ENCODE data around the gene BROX. TPM values are rescaled to one million over a fixed set of nuclear protein-coding genes. Genes with fewer than 3 reads are reported as not detected.

BROX gene
- total RNA-seq, 2 donors from 2014 or later: 39.8 to 41.8 TPM

- H3K36me3 ChIP-seq: no peaks in the 10 kb centered on the region
- DNase-seq (ENCODE audit: low spot score): no peak
Measured at GRCh38 chr1:222749927-222750326, 37.6 kb downstream of the BROX start.

DNA sequence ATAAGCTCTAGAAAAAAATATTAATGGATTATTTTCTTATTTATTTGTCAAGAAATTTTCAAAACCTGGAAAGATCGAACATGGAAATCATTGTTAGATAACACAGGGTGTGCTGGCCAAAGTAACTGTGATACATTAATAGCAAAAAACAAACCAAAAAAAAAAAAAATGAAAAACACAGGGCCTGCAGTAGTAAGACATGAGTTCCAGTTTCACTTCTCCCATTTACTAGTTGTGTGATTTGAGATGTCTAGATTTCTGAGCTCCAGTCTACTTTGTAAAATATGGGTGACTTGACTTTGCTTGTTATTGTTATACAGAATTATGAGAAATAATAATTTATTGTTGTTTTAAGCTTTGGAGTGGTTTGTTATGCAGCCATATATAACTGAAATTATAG lies 38.3 kb downstream of the BROX start:
- no peak overlapping the region for H3K4me3 ChIP-seq
- no peak overlapping the region for H3K27ac ChIP-seq
- no peak for DNase-seq (ENCODE audit: low spot score)
- intact Hi-C loops (cut with DNase I): no loop called here
- 100% methylated on average over 1 of the region's 1 CpG for WGBS
- no peaks in the 10 kb centered on the region for H3K9me3 ChIP-seq
- H3K27me3 ChIP-seq (replicated peaks; ENCODE audit: insufficient read depth): no peaks in the 10 kb centered on the region
- H3K36me3 ChIP-seq: no peaks in the 10 kb centered on the region
- no peaks in the 10 kb centered on the region for H3K4me1 ChIP-seq (replicated peaks)
- TF ChIP-seq POLR2A (IDR thresholded peaks at IDR 0.05): no peak
- no peak for TF ChIP-seq POLR2AphosphoS5 (IDR thresholded peaks at IDR 0.05)
- TF ChIP-seq CTCF (IDR thresholded peaks at IDR 0.05): no peak

More at GRCh38 chr1:222749927-222750326, 37.6 kb downstream of the BROX start:
- TF ChIP-seq POLR2AphosphoS5 (IDR thresholded peaks at IDR 0.05) (no peak), POLR2A (IDR thresholded peaks at IDR 0.05) (no peak), CTCF (IDR thresholded peaks at IDR 0.05) (no peak)
- Histone ChIP-seq H3K27me3 (replicated peaks; ENCODE audit: insufficient read depth) (no peaks in the 10 kb centered on the region), H3K9me3 (no peaks in the 10 kb centered on the region), H3K27ac (no peak overlapping the region), H3K4me1 (replicated peaks) (no peaks in the 10 kb centered on the region), H3K4me3 (no peak overlapping the region)
- intact Hi-C loops (cut with DNase I): loop anchor here (10.0 kb wide), 1 partner anchor 935 kb away; no protein-coding TSS in a partner anchor

DNA sequence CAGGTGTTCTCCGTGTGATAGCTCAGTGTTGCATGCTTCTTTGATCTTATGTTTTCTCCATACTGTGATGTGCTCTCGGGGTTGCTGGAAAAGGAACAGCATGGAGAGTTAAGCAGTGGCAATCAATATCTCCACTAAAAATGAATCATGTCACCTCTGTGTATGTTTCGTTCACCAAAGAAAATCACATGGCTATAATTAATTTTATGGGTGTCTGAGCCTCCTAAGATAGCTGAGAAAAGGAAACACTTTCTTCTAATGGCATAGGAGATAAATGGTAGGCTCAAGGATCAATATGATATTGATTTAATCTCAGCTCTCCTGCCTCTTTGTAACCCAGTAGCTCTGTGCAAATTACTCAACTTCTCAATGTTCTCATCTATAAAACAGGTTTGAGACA lies 38.9 kb downstream of the BROX start:
- no peaks in the 10 kb centered on the region for H3K9me3 ChIP-seq
- no peaks in the 10 kb centered on the region for H3K36me3 ChIP-seq
- TF ChIP-seq POLR2AphosphoS5 (IDR thresholded peaks at IDR 0.05) (no peak), CTCF (IDR thresholded peaks at IDR 0.05) (no peak), POLR2A (IDR thresholded peaks at IDR 0.05) (no peak)
- no peak overlapping the region for H3K27ac ChIP-seq
- intact Hi-C loops (cut with DNase I): no loop called here
- DNase-seq (ENCODE audit: low spot score): no peak
- 85% methylated on average over 3 of the region's 3 CpGs for WGBS
- no peaks in the 10 kb centered on the region for H3K27me3 ChIP-seq (replicated peaks; ENCODE audit: insufficient read depth)
- H3K4me1 ChIP-seq (replicated peaks): no peaks in the 10 kb centered on the region
- H3K4me3 ChIP-seq: no peak overlapping the region

DNA sequence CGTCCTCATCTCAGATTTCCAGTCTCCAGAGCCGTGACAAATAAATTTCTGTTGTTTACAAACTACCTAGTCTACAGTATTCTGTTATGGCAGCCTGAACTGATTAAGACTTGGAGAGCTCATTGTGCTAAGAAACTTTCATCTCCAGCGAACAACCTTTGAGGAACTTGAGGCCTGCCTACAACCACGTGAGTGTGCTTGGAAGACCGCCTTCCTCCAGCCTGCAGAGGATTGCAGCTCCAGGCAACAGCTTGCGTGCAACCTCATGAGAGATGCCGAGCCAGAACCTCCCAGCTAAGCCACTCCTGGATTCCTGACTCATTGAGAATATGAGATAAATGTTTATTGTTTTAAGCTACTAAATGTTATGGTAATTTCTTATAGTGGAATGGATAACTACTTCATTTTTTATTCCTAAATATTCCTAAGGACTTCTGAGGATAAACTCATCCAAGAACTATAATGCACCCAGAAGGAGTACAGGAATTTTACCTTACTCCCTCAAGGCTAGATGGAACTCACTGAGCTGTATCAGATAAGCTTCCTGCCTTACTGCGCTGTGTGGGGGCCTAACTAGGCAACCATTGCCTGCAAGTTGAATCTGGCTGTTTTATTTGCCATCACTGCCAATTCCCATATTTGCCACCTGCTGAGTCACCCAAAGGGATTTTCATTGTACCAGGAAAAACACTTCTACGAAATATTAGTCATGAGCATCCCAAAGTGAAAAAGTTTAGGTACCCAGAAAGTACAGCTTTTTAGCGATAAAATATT lies 42.2 kb downstream of the BROX start:
- no peak overlapping the region for H3K27ac ChIP-seq
- DNase-seq (ENCODE audit: low spot score): no peak
- WGBS: 60% methylated on average over 10 of the region's 10 CpGs

More for the DNA sequence above, 42.2 kb downstream of the BROX start:
- Histone ChIP-seq H3K4me3 (no peak overlapping the region), H3K9me3 (no peaks in the 10 kb centered on the region), H3K4me1 (replicated peaks) (no peaks in the 10 kb centered on the region), H3K36me3 (no peaks in the 10 kb centered on the region), H3K27me3 (replicated peaks; ENCODE audit: insufficient read depth) (no peaks in the 10 kb centered on the region)
- no peak for TF ChIP-seq POLR2AphosphoS5 (IDR thresholded peaks at IDR 0.05)
- TF ChIP-seq POLR2A (IDR thresholded peaks at IDR 0.05): no peak
- TF ChIP-seq CTCF (IDR thresholded peaks at IDR 0.05): no peak
- intact Hi-C loops (cut with DNase I): no loop called here
